ENCODE data around the gene GALNTL6. TPM values are rescaled to one million over a fixed set of nuclear protein-coding genes. Genes with fewer than 3 reads are reported as not detected.

GALNTL6 gene
- total RNA-seq, 1 experiment from 2014 or later = not detected

GRCh38 chr4:172018358-172018757 lies 205.2 kb downstream of the GALNTL6 start:
- Histone ChIP-seq H3K4me2 (no peak overlapping the region), H3K36me3 (ENCODE audit: low read depth) (no peaks in the 10 kb centered on the region), H3K27ac (no peak overlapping the region), H3K79me2 (ENCODE audit: low read depth) (no peaks in the 10 kb centered on the region), H3K27me3 (ENCODE audit: insufficient read depth, low read depth) (no peaks in the 10 kb centered on the region), H3K4me1 (replicated peaks; ENCODE audit: insufficient read depth) (no peaks in the 10 kb centered on the region), H2AFZ (no peak overlapping the region), H3K4me3 (no peak overlapping the region), H4K20me1 (ENCODE audit: insufficient read depth) (no peaks in the 10 kb centered on the region), H3F3A (ENCODE audit: insufficient read depth, low read depth) (no peaks in the 10 kb centered on the region), H3K9me2 (ENCODE audit: insufficient read depth) (no peaks in the 10 kb centered on the region), H3K9me3 (ENCODE audit: insufficient read depth, low read depth) (no peaks in the 10 kb centered on the region)
- no peak for DNase-seq
- intact Hi-C loops (cut with micrococcal nuclease; ENCODE audit: unreplicated experiment) = no loop called here
- no TSS peak for BruUV-seq (replicated peaks)
- TF ChIP-seq CTCF (conservative IDR thresholded peaks at IDR 0.05) (no peak), EZH2 (IDR thresholded peaks at IDR 0.05; ENCODE audit: low read depth) (no peak)
- ChIA-PET CTCF (no interaction called here), POLR2A (ENCODE audit: unreplicated experiment) (no interaction called here)

GRCh38 chr4:172035562-172035961 lies 222.4 kb downstream of the GALNTL6 start:
- Histone ChIP-seq H3K9me2 (ENCODE audit: insufficient read depth) (no peaks in the 10 kb centered on the region), H3K4me3 (no peak overlapping the region), H3K27ac (no peak overlapping the region), H3K4me2 (no peak overlapping the region), H3K9me3 (ENCODE audit: insufficient read depth, low read depth) (peaks cover 3% of the 10 kb centered on the region; the same call in 1 of the 2 replicates), H3K79me2 (ENCODE audit: low read depth) (no peaks in the 10 kb centered on the region), H3K4me1 (replicated peaks; ENCODE audit: insufficient read depth) (no peaks in the 10 kb centered on the region), H3K27me3 (ENCODE audit: insufficient read depth, low read depth) (no peaks in the 10 kb centered on the region), H4K20me1 (ENCODE audit: insufficient read depth) (no peaks in the 10 kb centered on the region), H2AFZ (no peak overlapping the region), H3F3A (ENCODE audit: insufficient read depth, low read depth) (no peaks in the 10 kb centered on the region), H3K36me3 (ENCODE audit: low read depth) (no peaks in the 10 kb centered on the region)
- ChIA-PET POLR2A (ENCODE audit: unreplicated experiment) (no interaction called here), CTCF (no interaction called here)
- TF ChIP-seq EZH2 (IDR thresholded peaks at IDR 0.05; ENCODE audit: low read depth) (no peak), CTCF (conservative IDR thresholded peaks at IDR 0.05) (no peak)
- intact Hi-C loops (cut with micrococcal nuclease; ENCODE audit: unreplicated experiment) = no loop called here
- no TSS peak for BruUV-seq (replicated peaks)
- DNase-seq = no peak

- no peaks in the 10 kb centered on the region for H3F3A ChIP-seq (ENCODE audit: insufficient read depth, low read depth)
- H3K9me2 ChIP-seq (ENCODE audit: insufficient read depth) = no peaks in the 10 kb centered on the region
- no peaks in the 10 kb centered on the region for H3K36me3 ChIP-seq (ENCODE audit: low read depth)
- no peak for DNase-seq
- H3K9me3 ChIP-seq (ENCODE audit: insufficient read depth, low read depth) = no peaks in the 10 kb centered on the region; the same call in 1 of the 2 replicates
- H3K79me2 ChIP-seq (ENCODE audit: low read depth) = no peaks in the 10 kb centered on the region
- no peaks in the 10 kb centered on the region for H4K20me1 ChIP-seq (ENCODE audit: insufficient read depth)
- no TSS peak for BruUV-seq (replicated peaks)
- CTCF ChIA-PET = no interaction called here
- H3K4me1 ChIP-seq (replicated peaks; ENCODE audit: insufficient read depth) = no peaks in the 10 kb centered on the region
- no peak overlapping the region for H2AFZ ChIP-seq
- H3K4me3 ChIP-seq = no peak overlapping the region
- H3K27ac ChIP-seq = no peak overlapping the region
- intact Hi-C loops (cut with micrococcal nuclease; ENCODE audit: unreplicated experiment) = no loop called here
- H3K4me2 ChIP-seq = no peak overlapping the region
- POLR2A ChIA-PET (ENCODE audit: unreplicated experiment) = no interaction called here
- H3K27me3 ChIP-seq (ENCODE audit: insufficient read depth, low read depth) = no peaks in the 10 kb centered on the region
- TF ChIP-seq CTCF (conservative IDR thresholded peaks at IDR 0.05) (no peak), EZH2 (IDR thresholded peaks at IDR 0.05; ENCODE audit: low read depth) (no peak)
Measured at GRCh38 chr4:172040766-172041165, 227.6 kb downstream of the GALNTL6 start.
